Amniotic stem cell (primary cell): Measurements from ENCODE around the gene VAC14.

ENCODE experiments used
- DNase-seq: peaks from one replicate; lab custom pipeline; 2025; lab: John Stamatoyannopoulos, UW

VAC14 gene

GRCh38 chr16:70724146-70725023 lies 76.6 kb downstream of the VAC14 start:
- DNase-seq, result no peak

GRCh38 chr16:70723740-70724145 lies 77.2 kb downstream of the VAC14 start:
- DNase-seq, result no peak

DNA sequence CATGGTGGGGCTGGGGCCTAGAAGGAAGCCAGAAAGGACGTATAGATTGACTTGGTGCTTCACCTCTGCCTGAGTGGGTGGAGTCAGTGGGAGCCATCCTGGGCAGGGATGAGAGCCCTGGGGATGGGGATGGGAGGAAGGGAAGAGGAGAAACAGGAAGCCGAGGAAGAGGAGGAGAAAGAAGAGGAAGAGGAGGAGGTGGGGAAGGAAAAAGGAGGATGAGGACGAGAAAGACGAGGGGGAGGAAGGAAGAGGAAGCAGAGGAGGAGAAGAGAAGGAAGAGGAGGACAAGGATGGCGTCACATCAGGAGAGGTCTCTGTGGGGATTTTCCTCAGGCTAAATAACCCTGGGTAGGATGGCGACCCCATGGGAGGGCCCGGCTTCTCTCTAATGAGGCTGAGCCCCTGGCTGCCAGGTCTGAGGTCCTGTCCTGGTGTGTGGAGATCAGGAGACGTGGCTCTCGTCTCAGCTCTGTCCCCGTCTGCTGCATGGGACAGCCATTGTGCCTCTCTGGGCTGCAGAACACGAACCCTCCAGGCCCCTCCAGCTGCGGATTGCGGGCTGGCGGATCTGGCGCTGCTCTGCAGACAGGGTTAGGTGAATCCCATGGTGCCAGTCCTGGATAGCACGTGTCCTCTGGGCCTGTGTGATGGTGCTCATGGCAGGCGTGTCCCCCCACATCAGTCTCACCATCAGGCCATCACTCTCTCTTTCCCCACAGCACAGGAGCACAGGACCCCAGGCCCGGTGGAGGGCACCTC lies 79.6 kb downstream of the VAC14 start:
- DNase-seq, result no peak

- no peak for DNase-seq
These were observed 80.3 kb downstream of the VAC14 start for GRCh38 chr16:70720425-70721201.

DNA sequence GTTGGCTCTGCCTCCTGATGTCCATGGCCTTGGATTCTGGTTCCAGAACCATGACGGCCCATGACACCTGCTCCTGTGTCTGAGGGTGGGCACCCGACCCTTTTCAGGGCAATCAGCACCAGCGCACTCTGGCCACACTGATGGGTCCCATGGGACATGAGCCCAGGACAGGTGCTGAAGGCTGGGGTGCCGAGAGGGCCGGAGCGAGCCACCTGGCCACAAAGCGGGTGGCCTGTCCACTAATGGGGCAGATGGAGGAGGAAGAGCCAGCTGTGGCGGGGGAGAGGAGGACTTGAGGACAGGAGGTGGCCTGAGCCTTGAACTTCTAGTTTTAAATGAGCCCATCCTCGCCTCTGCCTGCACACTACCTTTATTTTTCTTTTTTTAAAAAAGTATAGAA lies 83.9 kb downstream of the VAC14 start:
- DNase-seq, result no peak

DNA sequence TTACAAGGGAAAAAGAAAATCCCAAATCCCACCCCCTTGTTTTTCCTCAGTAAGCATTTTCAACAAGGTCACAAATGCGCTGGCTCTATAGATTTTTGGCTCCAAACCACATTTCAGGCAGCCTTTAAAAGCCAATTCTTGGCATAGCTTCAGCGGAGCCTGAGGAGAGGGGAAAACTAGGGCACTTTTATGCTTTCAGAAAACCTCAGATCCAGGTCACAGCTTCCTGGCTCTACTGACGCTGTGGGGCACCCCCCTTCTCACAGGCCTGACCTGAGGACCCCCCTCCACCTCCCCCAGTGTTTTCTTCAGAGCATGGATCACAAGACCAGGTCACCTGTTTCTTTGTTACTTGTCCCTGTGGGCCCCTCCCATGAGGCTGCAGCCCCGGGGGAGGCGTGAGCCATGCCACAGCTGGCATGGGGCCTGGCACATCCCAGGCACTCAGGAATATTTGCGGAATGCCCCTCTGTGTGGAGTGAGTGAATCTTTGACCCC lies 85.0 kb downstream of the VAC14 start:
- DNase-seq, result no peak

- peak; percentile 90 for DNase-seq
These were observed 85.7 kb downstream of the VAC14 start for GRCh38 chr16:70715055-70715858.

- no peak for DNase-seq
These were observed 86.3 kb downstream of the VAC14 start for GRCh38 chr16:70714581-70715054.

GRCh38 chr16:70713824-70714223 lies 87.1 kb downstream of the VAC14 start:
- no peak for DNase-seq

DNA sequence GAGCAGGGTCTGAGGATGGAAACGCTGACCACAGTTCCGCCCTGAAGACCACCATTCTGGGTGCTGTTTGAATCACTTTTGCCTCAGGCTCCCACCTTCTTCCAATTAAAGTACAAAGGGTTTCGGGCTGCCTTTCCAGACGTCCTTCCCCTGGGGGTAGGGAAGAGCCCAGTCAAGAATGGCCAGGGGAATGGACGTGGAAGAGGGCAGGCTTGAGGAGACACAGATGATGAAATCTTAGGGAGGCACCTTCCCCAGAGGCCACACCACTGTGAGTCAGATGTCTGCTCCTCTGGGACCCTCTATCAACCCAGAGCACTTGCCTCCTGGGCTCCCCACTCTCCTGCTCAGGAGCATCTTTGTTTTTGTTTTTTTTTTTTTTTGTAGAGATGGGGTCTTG lies 87.6 kb downstream of the VAC14 start:
- DNase-seq, result no peak

DNA sequence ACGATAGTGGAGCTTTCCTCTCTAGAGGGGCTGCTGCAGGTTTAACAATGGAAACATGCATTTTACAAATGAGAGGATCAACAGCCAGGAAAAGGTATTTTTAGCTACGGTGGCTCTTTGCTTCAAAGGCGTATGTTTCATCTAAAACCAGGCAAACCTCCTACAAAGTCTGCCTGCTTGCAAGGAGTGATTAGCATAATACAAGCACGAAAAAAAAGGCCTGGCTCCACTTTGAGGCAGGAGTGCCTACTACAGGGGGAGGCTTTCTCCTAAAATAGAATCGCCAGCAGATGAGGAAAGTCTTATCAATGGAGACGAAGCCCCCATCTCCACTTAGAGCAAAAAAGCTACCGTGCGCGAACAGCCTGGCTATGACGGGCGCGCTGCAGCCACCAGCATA lies 88.0 kb downstream of the VAC14 start:
- no peak for DNase-seq

DNA sequence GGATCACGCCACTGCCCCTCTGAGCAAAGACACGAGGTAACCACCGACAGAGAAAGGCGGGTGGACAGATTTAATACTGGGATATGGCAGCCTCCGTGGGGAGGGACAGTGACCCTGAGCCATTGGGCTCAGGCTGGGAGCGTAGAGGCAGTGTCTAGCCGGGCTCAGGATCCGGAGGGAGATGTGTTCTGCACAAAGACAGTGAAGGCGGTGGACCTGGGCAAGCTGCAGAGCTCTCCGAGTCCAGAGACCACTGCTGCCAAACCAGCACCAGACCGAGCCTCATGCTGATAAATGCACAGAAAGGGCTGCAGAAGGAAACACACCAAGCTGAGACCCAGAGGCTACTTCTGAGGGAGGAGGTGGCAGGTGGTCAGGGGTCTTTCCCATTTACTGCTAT lies 88.6 kb downstream of the VAC14 start:
- DNase-seq, result no peak

- DNase-seq, result no peak
These were observed 89.5 kb downstream of the VAC14 start for GRCh38 chr16:70711211-70712031.

- DNase-seq, result no peak
These were observed 90.3 kb downstream of the VAC14 start for GRCh38 chr16:70710422-70711210.

GRCh38 chr16:70709942-70710341 lies 91.0 kb downstream of the VAC14 start:
- no peak for DNase-seq

- DNase-seq, result no peak
These were observed 91.5 kb downstream of the VAC14 start for GRCh38 chr16:70709457-70709856.

- no peak for DNase-seq
These were observed 92.4 kb downstream of the VAC14 start for GRCh38 chr16:70708366-70709246.

DNA sequence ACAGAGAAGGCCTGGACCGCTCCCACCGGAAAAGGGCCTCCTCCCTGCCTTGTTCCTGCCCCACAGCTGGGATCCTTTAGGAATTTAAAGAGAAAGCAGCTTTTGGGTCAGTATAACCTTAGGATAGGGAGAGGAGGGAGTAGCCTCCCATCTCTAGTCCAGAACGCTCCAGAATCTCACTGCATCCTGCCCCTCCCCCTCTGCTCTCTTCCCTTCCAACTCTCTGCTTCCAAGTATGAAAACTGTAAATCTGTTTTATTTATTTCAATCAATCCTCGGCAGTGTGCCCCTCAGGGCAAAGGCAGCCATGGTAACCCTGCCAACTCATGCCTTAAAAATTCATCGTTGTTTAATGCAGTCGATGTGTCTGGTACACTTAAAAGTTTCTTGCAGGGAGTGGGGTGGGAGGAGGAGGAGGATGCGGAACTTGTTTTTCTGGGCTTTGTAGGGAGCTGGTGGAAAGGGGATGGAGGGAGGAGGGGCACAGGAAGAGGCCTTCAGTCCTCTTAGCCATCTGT lies 94.0 kb downstream of the VAC14 start:
- DNase-seq, result peak; percentile 69
